HG03159 (cell line): ENCODE data around the gene LRP1.
A peak's percentile ranks its signal among the peaks of the same experiment; 100 is the strongest.
"Not testable (repeated sequence)": the region's sequence is repeated elsewhere in the genome, so short reads cannot be mapped to it uniquely, and the experiment has no call there.

ENCODE experiments used
- ATAC-seq: cut with Tn5 transposase; IDR thresholded peaks from one replicate; pipeline ENCODE4 v1.9.1; 2021; ENCODE audit warnings: mild to moderate bottlenecking, moderate library complexity; ENCODE audit not compliant: unreplicated experiment

The LRP1 gene

DNA sequence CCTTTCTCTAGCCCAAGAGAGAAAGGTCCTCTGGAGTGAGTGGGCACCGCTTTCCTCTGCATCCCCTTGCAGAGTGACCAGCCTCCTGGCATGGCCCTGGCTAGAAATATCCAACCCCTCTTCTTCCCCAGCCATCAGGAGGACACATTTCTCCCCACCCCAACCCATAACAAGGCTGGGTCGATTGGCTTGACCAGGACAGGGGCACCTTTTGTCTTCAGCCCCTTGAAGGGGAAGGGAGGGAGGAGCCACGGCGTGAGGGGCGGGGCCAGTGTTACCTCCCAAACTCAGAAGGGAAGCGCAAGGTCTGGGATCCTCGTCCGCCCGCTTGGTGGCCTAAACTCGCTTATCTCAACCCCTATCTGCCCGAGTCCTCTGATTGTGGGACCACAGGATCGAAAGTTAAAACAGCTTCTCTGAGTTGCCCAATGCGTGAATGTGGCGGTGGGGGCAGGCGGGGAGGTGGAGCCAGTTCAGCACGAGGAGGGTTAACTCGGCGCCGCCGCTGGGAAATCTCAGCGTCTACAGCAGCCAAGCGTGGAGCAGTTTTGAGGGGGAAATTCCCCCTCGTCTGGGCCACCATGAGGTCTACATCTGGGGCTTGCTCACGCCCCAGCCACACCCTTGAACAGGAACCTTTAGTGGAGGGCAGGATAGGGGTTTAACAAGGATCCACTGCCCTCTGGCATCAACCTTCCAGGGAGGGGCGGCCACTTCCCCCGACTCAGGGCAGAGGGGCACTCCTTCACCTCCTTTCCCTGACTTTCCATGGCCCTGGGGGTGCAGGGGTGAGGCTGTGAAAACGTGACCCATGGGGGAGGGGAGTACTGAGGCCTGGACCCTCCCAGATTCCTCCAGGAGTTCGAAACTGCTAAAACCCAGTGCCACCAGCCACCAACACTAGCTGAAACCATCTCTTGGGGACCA, 17.9 kb upstream of the LRP1 start:
- peak; percentile 50 for ATAC-seq

DNA sequence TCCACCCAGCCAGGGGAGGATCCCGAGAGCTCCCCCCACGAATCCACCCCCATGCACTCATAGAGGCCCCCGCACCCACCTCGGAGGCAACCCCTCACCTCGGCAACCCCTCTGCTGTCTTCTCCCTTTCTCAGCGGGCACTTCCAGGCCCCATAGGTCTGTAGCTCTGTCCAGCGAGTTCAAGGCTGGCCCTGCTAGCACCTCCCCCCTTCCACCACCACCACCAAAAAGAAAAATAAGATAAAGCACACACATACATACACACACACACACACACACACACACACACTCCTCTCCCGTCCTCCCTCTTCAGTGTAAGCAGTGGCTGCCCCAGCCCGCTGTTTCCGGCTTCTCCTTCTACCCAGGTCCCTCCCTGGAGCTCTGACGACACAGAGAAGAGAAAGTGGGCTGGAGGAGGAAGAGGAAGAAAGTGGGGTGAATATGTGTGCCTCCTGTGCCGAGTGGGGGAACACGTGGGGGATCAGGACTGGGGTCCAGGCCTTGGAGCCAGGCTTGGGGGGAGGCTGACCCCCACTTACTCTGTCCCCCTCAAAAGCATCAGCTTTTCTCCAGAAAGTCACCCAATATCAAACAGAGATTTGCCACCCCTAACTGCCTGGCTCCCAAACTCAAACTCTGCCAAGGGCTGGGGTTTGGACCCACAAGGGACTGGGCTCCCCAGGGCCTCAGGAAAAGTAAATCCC, 17.1 kb upstream of the LRP1 start, which contains the start of gene STAT6:
Gene STAT6 (minus strand): TSS at position 332 of the 704 bp plus-strand sequence. CDS start 3,084 bp downstream, outside the sequence.
- ATAC-seq, result peak; percentile 56

DNA sequence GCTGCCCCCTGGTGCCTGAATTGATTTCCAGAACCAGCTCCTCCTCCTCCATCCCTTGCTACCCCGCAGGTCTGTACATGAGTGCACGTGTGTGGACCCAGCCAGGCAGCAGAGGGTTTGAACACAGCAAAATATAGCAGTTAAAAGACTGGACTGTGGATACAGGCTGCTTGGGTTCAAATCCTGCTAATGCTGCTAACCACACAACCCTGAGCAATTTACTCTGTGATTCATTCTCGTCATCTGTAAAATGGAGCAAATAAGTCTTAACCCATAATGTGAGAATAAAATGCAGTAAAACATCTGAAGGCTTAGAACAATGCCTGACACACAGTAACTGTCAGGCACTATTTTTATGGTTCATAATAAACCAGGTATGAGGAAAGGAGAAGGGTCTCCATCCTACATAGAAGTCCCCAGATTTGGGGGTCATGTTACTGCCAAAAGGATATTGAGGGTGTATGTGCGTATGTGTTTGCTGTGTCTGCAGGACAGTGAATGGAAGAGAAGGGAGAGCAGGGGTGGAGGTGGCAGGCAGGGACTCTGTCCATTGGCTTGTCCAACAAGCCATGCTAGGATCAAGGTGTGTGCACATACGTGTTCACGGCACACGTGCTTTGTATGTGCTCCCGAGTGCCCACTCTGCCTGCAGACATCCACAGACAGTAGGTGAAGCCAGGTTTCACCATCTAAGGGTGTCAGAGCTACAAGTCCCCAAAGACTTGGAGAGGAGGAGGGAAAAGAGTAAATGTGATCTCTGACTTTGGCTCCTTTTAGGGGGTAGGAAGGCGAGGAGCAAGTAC, 15.6 kb upstream of the LRP1 start:
- no peak for ATAC-seq

DNA sequence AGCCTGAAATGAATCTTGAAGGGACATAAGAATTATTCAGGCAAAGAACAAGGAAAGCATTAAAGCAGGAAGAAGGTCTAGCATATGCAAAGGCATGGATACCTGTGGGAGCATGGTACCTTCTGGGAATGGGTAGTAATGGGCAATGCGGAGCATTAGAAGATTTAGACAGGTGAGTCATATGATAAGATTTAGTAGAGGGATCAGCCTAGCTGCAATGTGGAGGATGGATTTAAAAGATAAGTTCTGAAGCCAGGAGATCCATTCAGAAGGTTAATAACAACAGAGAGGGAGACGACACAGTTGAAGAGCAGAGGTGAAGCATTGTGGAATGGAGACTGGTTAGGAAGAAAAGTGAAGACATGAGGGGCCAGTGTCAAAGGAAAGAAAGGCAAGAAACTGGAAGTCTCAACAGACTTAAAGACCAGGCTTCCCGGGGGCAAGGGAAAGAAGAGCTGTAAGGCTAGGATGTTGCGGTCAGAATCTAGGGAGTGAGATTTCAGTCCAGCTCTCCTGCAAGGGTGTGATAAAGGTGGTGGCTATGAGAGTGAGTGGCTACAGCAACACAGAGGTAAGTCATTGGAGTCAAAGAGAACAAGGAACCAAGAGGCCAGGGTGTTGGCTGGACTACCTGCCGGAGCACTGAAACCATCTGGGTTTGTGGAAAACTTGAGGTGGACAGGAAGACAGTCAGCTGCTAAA, 11.6 kb upstream of the LRP1 start:
- ATAC-seq, result no peak

DNA sequence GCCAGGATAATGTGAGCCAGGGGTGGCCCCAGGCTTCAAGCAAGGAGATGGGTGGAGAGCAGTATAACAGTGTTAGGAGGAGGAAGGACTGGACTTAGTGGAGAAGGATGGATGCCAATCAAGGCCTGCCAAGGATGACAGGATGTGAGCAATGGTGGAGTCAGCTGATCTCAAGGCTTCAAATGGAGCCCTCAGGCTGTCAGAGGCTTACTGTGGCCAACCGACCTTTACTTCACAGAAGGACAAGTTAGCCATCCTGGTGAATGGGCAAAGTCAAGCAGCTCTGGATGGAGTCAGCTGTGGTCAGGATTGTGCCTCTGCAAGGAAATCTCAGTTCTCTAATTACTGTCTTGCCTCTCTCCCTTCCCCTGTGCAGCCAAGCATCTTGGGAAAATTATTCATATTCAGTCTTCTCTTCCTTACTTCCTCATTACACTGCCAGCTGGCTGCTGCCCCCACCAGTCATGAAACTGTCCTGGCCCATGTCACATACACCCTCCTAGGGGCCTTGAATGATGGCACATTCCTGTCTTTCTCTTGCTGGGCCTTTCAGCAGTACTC, 9.5 kb upstream of the LRP1 start:
- no peak for ATAC-seq

DNA sequence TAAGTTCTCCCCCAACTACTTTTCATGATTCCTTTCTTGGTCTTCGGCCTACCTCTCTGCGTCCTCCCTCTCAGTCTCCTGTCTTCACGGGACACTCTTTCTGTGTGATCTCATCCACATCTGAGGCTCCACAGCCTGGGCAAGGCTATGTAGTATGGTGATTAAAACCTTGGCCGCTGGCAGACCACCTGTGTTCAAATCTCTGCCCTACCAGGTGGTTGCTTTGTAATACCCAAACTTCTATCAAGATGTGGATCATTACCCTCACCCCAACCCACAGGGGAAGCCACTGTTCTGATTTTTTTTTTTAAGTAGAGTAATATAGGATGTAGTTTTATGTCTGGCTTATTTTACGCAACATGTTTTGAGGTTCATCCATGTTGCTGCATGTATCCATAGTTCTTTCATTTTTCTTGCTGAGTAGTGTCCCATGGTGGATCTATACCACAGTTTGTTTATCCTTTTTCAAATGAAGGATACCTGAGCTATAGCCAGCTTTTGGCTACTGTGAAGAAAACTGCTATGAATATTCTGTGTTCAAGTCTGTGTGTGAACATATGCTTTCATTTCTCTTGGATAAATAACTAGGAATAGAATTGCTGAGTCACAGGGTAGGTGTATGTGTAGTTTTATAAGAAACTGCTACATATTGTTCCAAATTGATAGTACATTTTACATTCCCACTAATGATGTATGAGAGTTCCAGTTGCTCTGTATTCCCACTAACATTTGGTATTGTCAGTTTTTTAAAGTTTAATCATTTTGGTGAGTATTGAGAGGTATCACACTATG, 8.8 kb upstream of the LRP1 start:
- ATAC-seq, result no peak

DNA sequence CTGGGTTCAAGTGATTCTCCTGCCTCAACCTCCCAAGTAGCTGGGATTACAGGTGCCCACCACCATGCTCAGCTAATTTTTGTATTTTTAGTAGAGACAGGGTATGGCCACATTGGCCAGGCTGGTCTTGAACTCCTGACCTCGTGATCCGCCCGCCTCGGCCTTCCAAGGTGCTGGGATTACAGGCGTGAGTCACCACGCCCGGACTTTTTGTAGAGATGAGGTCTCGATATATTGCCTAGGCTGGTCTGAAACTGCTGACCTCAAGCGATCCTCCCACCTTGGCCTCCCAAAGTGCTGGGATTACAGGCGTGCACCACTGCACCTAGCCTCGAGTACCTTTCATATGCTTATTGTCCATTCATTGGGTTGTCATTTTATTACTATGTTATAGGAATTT, 7.6 kb upstream of the LRP1 start:
- ATAC-seq, result not testable (repeated sequence)

DNA sequence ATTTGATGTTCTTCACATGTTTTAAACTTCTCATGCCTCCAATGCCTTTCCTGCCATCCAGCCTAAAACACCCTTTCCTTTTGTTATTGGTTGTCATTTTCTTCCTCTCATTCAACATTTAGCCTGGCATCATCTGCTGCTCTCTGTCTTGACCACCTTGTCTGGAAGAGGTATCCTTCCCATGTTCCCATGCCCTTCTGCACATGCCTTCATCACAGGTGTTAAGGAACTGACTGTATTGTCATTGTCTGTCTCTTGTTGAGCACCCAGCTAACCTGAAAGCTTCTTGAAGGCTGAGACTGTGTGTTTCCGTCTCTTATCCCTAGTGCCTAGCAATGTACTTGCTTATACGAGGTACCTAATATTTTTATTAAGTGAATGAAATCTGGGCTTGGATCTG, 4.5 kb upstream of the LRP1 start:
- no peak for ATAC-seq

DNA sequence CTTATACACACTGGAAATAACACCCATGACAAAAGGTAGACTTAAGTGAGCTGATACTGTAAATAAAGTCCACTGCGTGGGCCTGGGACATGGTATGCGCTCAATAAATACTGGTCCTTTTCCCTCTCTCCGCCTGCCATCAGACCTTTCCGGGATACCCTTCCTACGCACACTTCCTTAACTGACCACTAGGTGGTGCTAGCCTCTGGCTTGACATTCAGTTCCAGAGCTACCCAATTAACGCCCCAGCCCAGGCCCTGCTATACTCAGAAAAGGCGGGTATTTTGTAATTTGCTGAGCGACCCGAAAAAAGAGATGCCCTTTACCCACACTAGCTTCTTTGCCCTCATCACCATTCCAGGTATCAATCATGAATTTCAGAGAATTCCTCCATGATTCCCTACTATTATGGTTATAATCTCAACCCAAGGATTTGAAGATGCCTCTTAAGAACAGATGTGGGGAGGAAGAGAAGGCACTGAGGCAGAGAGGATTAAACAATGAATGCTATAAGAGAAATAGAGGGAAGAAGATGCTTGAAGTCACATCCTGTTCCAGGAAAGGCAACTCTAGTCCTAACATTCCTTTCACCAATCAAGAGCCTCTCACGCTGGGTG, 3.9 kb upstream of the LRP1 start:
- no peak for ATAC-seq

DNA sequence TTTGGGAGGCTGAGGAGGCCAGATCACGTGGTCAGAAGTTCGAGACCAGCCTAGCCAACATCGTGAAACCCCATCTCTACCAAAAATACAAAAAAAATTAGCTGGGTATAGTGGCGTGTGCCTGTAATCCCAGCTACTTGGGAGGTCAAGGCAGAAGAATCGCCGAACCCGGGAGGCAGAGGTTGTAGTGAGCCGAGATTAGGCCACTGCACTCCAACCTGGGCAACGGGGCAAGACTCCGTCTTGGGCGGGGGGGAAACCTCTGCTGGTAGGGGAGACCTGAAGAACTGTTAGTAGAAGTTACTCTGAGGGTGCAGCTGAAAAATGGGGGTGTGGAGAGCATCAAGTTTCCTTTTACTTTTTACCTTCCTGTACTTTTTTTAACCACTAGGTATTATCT, 2.2 kb upstream of the LRP1 start:
- no peak for ATAC-seq

DNA sequence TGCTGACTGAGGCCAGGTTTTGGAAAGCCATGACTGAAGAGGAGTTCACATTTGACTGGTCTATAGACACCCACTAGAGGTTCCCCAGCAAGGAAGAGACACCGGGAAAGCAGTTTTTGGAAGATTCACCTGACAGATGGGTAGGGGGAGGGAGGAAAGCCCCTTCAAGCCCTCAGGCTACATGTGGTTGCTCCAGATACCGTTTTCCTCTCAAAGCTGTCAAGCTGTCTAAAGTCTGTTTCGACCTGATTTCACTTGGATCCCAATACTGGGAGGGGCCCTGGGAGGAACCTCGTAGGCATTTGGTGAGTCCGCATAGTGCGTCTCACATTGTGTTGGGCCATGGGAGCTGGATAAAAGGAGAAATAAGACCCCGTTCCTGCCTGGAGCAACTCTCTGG, 1.7 kb upstream of the LRP1 start:
- ATAC-seq, result no peak

DNA sequence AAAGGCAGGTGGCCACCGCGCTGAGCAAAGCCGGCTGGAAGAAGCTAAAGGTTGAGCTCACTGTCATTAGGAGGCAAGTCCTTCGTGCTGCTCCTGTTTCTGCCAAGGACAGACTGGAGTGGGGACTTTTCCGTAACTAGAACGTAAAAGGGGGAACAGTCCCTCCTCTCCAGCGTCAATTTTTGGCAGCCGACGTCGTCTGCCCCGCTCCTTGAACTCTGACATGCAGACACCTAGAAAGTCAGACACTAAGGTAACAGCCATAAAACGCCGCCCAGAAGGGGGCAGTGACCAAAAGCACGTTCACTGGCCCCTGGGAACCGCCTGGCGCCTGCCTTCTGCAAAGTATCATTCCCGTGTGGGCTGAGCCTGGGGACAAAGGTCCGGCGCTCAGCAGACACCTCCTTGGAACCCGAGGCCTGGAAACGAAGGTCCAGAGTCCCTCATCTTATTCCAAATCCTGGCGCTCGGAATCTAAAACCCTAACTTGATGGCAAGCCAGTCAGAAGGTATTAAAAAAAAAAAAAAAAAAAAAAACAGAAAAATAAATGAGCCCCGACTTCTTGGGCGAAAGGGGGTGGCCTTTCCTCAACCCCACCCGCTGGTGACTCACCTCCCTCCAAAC, 1.1 kb upstream of the LRP1 start:
- ATAC-seq, result no peak

DNA sequence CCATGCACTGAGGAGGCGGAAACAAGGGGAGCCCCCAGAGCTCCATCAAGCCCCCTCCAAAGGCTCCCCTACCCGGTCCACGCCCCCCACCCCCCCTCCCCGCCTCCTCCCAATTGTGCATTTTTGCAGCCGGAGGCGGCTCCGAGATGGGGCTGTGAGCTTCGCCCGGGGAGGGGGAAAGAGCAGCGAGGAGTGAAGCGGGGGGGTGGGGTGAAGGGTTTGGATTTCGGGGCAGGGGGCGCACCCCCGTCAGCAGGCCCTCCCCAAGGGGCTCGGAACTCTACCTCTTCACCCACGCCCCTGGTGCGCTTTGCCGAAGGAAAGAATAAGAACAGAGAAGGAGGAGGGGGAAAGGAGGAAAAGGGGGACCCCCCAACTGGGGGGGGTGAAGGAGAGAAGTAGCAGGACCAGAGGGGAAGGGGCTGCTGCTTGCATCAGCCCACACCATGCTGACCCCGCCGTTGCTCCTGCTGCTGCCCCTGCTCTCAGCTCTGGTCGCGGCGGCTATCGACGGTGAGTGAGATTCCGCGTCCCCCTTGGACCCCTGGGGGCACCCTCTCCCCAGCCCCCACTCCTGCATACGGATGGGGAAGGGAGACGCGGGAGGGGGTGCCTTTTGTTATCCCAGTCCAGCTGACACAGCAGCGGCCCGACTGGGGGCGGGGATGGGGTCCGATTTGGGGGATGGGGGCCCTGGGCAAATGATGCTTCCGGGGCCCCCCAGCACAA, 400 bp downstream of the LRP1 start:
- no peak for ATAC-seq

DNA sequence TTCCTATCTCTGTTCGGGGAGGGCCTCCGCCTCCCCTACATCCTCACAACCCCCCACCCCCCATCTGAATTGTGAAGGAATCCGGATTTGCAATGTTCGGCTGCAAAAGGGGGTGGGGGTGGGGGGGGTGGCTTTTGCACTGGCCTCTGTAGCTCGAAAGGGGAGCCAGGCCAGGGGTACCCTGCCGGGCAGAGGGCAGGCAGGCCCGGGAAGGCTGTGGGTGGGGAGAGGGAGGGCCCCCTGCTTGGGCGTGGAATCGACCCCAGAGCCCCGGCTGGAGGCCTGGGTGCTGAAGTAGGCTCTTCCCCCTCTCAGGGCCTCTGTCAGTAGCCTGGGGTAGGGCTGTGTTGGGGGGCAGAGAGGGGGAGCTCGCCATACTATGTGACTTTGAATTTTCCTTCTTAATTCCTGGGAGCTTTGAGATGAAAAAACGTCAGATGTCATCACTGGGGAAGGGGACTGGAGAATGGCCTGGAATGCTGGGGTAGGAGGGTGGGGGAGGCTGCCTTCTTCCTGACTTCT, 1.1 kb downstream of the LRP1 start:
- ATAC-seq, result no peak

DNA sequence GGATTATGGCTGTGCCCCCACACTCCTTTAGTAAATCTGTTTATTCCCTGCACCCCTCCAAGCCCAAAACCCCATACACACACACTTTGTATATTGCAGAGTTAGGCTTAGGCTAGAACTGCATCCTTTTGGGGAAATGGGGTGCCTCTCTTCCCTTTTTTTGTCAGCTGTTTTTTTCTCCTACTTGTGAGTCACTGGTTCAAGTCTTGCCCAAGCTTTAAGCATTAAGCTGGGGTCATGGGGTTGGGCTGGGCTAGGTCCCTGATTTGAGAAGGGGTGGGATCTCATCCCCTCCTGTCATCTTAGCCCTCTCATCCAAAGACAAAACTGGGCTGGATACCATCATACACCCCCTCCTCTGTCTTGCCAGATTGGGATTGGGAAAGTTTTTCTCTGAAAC, 1.6 kb downstream of the LRP1 start:
- no peak for ATAC-seq

DNA sequence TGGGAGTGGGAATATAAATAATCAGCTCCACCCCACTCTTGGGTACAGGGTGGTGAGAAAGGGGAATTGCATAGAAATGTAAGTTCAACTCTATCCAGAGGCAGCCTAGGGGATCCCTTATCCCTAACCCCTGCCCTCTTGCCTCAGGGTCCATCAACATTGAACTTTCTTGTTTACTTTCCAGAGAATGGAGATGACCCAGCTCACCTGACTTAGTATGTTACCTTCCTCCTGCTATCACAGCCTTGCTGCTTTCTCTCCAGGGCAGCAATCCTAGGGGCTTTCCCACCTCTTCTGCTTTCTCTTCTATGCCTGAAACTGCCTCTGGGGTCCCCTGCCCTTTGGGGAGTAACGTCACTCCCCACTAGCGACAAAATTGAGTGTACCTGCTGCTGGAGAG, 2.7 kb downstream of the LRP1 start:
- no peak for ATAC-seq

DNA sequence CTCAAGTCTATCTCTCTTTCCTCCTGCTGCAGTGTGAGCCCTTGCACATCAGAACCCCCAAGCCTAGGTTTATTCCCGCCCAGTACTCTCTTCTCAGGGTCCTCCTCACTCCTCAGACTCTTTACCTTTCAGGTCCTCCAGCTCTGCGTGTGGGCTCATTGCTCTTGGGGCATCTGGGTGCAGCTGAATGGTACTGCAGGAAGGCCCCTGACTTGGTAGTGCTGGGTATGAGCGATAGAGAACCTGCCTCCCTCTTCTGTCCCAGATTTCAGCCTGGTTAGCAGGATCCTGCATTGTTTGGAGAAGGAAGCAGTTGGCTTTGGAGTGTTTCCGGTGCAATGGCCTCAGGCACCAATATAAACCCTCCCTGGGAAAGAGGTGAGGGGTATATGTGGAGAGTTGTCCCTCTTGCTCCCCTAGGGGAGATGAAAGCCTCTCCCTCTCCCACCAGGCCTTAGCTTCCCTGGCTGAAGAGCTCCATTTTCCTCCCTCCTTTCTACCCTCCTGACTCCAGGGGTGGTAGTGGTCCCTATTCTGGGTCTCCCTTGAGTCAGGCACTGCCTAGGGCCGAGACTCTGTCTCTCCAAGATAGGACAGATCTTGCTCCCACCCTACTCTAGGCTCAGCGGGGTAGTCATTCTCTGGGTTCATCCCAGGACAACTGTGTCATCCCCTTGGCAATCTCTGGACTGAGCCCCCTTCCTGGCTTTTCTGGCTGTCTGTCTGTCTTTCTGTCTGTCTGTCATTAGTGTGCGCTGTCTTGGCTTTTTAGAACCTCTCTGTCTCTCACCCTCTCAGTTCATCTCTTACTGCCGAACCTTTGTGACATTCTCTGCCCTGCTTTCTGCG, 3.8 kb downstream of the LRP1 start:
- no peak for ATAC-seq
